HG03139 (cell line): ENCODE results near the gene PITX1.
"Not testable (repeated sequence)": the region's sequence is repeated elsewhere in the genome, so short reads cannot be mapped to it uniquely, and the experiment has no call there.

Experiments
- ATAC-seq: cut with Tn5 transposase; IDR thresholded peaks from one replicate; pipeline ENCODE4 v1.9.1; 2021; ENCODE audit not compliant: unreplicated experiment

The PITX1 gene

DNA sequence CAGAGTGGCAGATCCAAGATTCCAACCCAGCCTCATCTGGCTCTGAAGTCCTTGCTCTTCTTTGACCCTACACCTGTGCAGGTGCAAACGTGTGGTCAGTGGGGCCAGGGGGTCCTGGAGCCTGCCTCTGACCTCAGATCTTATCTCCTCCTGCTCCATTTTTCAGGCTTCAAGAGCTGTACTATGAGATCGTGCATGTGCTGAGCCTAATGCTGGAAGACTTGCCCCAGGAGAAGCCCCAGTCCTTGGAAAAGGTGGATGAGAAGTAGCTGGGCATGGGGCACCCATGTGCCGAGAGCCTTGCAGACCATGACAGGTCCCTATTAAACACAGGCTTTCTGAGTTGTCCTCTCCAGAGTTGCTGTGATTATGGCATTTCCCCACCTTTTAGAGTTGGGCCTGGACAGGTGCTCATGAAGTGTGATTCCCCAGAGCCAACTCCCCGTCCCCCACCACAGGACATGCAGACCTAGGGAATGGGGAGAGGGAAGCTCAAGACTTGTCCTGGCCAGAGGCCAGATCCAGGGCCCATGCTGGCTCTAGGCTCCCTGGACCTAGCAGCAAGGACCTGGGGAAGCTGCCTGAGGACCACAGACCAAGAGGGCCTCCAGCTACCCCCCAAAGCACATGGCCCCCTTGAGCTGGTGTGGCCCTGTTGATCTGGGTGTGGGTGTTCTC is 22.5 kb downstream of the PITX1 start:
- no peak for ATAC-seq

- no peak for ATAC-seq
Measured at GRCh38 chr5:135010502-135011354, 23.3 kb downstream of the PITX1 start.

DNA sequence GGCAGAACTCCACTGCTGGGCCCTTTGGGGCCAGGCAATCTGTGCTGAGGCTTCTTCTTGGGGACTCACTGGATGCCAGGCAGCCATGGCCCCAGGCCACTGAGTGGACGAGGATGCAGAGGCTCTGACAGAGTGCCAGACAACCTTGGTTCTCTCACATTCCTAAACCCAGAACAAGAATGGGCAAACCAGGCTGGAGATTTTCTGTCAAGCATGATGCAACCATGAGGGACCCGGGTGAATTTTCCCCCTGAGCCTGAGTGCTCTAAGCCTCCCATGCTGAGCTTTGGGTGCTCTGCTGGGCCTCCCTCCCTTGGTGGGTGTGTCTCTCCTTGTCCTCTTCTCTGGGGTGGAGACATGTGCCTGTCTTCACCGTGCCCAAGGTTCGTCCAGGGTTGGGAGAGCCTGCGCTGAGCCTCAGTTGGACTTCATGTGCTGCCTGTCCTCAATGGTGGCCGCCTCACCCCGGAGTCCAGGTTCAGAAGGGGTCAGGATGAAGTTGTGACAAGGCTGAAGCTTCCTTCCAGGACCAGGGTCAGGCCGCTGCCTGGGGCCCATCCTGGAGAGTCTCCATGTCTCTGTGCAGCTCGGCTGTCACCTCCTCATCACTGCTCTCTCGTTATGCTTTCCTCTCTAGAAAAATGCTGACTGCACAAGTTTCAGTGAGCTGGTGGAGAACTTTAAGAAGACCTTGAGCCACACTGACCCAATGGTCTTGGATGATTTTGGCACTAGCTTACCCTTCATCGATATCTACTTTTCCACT is 24.1 kb downstream of the PITX1 start:
- no peak for ATAC-seq

- ATAC-seq, result no peak
Measured at GRCh38 chr5:135008981-135009735, 24.9 kb downstream of the PITX1 start.

- ATAC-seq, result no peak
Measured at GRCh38 chr5:135008556-135008955, 25.5 kb downstream of the PITX1 start.

- ATAC-seq, result no peak
Measured at GRCh38 chr5:135007749-135008363, 26.2 kb downstream of the PITX1 start.

DNA sequence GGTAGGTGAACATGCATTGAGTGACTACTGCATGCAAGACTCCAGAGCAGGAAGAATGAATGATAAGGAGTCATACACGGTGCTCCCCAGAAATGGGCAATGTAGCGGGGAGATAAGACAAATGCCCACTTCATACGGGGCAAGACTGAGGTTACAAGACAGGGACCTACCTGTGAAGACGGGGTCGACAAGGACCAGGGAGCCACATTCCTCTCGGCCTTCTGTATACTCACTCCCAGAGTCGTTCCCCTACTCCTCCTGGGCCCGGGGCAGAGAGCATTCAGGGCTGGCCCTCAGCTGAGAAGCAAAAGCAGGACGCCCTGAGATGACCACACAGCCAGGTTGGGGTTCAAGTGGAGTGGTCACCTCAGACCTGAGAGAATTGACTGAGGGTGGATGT is 26.7 kb downstream of the PITX1 start:
- ATAC-seq, result no peak

- no peak for ATAC-seq
Measured at GRCh38 chr5:135005076-135005475, 29.0 kb downstream of the PITX1 start.

DNA sequence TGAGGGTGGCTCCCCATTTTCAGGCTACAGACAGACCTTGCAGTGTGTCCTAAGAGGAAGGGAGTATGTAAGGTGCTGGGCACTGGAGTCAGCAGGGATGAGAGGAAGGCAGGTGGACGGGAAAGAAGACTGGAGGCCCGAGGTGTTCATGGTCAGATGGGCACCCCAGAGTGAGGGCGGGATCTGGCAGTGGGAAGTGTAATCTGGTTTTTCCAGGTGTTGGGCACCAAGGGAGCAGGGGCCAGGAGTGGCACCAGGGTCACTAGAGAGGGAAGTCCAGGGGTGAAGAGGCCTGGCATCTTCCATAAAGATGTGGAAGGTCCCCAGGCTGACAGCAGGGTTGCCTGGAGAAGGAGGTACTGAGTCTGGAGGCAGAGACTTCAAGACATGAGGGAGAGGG is 29.7 kb downstream of the PITX1 start:
- ATAC-seq, result no peak

DNA sequence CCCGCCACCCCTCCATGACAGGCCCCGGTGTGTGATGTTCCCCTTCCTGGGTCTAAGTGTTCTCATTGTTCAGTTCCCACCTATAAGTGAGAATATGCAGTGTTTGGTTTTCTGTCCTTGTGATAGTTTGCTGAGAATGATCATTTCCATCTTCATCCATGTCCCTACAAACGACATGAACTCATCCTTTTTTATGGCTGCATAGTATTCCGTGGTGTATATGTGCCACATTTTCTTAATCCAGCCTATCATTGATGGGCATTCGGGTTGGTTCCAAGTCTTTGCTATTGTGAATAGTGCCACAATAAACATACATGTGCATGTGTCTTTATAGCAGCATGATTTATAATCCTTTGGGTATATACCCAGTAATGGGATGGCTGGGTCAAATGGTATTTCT is 36.0 kb downstream of the PITX1 start:
- ATAC-seq, result not testable (repeated sequence)

DNA sequence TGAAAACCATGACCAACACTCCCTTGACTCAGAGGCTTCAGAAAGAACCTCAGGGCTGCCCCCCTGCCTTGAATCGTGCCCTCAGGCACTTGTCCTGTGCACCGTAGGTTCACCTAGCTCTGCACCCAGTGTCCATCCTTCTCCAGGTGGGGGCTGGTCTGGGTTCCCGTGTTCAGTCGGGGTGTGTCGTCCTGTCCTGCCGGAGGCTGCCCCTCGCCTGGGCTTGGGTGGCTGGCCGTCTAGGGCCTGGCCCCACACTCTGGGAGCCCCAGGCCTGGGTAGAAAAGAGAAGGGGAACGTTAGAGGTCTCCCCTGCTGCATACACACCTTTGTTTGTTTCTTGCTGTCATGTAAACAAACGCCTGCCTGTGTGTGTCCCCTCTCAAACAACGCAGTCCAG is 37.0 kb downstream of the PITX1 start:
- no peak for ATAC-seq

- no peak for ATAC-seq
Measured at GRCh38 chr5:134995850-134996402, 38.1 kb downstream of the PITX1 start.

GRCh38 chr5:134994560-134995156 is 39.4 kb downstream of the PITX1 start:
- ATAC-seq, result no peak

- ATAC-seq, result no peak
Measured at GRCh38 chr5:134993161-134993560, 40.9 kb downstream of the PITX1 start.

DNA sequence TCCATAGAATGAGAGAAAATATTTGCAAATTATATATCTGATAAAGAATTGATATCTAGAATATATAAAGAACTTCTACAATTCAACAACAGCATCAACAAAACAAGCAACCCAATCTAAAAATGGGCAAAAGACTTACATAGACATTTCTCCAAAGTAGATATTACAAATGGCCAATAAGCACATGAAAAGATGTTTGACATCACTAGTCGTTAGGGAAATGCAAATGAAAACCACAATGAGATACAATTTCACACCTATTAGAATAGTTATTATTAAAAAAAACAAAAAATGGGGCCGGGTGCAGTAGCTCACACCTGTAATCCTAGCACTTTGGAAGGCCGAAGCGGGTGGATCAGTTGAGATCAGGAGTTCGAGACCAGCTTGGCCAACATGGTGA is 41.9 kb downstream of the PITX1 start:
- ATAC-seq, result no peak

- not testable (repeated sequence) for ATAC-seq
Measured at GRCh38 chr5:134990183-134990582, 43.8 kb downstream of the PITX1 start.

- ATAC-seq, result no peak
Measured at GRCh38 chr5:134989266-134989830, 44.7 kb downstream of the PITX1 start.

DNA sequence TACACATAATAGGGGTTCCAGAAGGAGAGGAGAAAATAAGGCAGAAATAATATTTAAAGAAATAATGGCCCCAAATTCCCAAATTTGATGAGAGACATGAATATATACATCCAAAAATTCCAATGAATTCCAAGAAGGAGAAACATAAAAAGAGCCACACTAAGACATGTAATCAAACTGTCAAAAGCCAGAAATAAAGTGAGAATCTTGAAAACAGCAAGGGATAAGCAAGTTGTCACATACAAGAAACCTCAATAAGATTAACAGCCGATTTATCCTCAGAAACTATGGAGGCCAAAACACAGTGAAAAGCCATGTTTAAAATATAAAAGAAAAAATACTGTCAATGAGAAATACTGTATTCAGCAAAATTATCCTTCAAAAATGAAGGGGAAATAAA is 51.8 kb downstream of the PITX1 start:
- no peak for ATAC-seq

DNA sequence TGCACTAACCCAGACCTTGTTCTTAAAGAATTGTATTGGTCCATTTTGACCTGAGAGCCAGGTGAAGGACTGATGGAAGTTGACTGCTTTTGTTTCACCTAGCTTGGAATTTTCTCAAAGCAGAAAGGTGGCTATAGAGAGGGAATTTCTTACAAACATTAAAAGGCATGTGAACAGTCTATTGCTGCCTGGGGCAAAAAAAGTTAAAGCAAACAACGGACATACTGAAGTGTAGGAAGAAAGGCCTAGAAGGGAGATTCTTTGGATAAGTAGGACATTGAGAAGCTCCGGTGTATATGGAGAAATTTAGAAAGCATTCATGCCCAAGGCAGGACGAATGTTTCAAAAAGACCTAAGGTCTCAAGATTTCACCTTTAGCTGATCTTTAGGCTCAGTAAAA is 54.6 kb downstream of the PITX1 start:
- no peak for ATAC-seq
